ENCODE results near the gene TMEM50B. TPM values are rescaled to one million over a fixed set of nuclear protein-coding genes. Genes with fewer than 3 reads are reported as not detected.
A peak's percentile ranks its signal among the peaks of the same experiment; 100 is the strongest.

TMEM50B gene
- total and polyA plus RNA-seq, 2 experiments from 2014 or later: 25.1 to 26.1 TPM

DNA sequence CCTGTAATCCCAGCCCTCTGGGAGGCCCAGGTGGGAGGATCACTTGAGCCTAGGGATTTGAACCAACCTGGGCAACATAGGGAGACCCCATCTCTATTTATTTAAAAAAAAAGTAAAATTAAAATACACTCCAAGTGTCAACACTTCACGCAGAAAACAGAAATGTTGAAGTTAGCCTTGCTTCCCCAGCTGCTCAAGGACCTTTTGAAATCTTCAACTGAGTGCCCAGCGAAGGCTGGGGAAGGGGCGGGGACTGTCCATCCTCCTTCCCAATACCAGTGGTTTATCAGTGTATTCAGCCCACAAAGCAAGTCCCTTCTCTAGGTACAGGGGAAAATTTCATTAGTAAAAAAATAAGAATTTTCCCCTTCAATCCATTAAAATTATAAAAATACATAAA is 14.0 kb upstream of the TMEM50B start (continued):
- TF ChIP-seq, protein P1, sequence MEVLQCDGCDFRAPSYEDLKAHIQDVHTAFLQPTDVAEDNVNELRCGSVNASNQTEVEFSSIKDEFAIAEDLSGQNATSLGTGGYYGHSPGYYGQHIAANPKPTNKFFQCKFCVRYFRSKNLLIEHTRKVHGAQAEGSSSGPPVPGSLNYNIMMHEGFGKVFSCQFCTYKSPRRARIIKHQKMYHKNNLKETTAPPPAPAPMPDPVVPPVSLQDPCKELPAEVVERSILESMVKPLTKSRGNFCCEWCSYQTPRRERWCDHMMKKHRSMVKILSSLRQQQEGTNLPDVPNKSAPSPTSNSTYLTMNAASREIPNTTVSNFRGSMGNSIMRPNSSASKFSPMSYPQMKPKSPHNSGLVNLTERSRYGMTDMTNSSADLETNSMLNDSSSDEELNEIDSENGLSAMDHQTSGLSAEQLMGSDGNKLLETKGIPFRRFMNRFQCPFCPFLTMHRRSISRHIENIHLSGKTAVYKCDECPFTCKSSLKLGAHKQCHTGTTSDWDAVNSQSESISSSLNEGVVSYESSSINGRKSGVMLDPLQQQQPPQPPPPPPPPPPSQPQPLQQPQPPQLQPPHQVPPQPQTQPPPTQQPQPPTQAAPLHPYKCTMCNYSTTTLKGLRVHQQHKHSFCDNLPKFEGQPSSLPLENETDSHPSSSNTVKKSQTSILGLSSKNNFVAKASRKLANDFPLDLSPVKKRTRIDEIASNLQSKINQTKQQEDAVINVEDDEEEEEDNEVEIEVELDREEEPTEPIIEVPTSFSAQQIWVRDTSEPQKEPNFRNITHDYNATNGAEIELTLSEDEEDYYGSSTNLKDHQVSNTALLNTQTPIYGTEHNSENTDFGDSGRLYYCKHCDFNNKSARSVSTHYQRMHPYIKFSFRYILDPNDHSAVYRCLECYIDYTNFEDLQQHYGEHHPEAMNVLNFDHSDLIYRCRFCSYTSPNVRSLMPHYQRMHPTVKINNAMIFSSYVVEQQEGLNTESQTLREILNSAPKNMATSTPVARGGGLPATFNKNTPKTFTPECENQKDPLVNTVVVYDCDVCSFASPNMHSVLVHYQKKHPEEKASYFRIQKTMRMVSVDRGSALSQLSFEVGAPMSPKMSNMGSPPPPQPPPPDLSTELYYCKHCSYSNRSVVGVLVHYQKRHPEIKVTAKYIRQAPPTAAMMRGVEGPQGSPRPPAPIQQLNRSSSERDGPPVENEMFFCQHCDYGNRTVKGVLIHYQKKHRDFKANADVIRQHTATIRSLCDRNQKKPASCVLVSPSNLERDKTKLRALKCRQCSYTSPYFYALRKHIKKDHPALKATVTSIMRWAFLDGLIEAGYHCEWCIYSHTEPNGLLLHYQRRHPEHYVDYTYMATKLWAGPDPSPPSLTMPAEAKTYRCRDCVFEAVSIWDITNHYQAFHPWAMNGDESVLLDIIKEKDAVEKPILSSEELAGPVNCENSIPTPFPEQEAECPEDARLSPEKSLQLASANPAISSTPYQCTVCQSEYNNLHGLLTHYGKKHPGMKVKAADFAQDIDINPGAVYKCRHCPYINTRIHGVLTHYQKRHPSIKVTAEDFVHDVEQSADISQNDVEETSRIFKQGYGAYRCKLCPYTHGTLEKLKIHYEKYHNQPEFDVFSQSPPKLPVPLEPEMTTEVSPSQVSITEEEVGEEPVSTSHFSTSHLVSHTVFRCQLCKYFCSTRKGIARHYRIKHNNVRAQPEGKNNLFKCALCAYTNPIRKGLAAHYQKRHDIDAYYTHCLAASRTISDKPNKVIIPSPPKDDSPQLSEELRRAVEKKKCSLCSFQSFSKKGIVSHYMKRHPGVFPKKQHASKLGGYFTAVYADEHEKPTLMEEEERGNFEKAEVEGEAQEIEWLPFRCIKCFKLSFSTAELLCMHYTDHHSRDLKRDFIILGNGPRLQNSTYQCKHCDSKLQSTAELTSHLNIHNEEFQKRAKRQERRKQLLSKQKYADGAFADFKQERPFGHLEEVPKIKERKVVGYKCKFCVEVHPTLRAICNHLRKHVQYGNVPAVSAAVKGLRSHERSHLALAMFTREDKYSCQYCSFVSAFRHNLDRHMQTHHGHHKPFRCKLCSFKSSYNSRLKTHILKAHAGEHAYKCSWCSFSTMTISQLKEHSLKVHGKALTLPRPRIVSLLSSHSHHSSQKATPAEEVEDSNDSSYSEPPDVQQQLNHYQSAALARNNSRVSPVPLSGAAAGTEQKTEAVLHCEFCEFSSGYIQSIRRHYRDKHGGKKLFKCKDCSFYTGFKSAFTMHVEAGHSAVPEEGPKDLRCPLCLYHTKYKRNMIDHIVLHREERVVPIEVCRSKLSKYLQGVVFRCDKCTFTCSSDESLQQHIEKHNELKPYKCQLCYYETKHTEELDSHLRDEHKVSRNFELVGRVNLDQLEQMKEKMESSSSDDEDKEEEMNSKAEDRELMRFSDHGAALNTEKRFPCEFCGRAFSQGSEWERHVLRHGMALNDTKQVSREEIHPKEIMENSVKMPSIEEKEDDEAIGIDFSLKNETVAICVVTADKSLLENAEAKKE (CRISPR knock-in tag; IDR thresholded peaks at IDR 0.05): no peak
- no peak for TF ChIP-seq ZNF114 (CRISPR knock-in tag; IDR thresholded peaks at IDR 0.05)

DNA sequence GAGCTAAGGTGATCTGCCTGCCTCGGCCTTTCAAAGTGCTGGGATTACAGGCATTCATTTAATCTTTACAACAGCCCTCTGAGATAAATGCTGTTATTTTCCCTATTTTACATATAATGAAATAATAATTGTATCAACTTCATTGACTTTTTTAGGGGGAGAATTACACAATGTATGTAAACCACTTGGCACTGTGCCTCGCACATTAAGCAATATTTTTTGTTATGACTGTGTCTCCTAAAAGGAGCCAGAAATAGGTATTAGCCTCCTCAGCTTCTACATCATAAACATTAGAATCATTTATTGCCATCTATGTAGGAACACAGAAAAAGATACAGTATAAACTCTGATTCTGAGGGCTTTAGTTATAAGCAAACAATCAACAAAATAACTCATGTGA is 12.8 kb upstream of the TMEM50B start:
- Histone ChIP-seq H3K27ac (ENCODE audit: low read depth) (no peak overlapping the region), H2AFZ (no peak overlapping the region), H3K4me1 (ENCODE audit: insufficient read depth) (peaks cover 5% of the 10 kb centered on the region), H3K9me2 (ENCODE audit: insufficient read depth) (no peaks in the 10 kb centered on the region), H3K36me3 (ENCODE audit: insufficient read depth) (no peaks in the 10 kb centered on the region), H3K79me2 (replicated peaks; ENCODE audit: insufficient read depth) (peaks cover 5% of the 10 kb centered on the region; the same call in 1 of the 2 replicates), H3K27me3 (ENCODE audit: insufficient read depth) (no peaks in the 10 kb centered on the region), H3F3A (replicated peaks; ENCODE audit: low read depth) (peaks cover 8% of the 10 kb centered on the region; the same call in 1 of the 2 replicates), H4K20me1 (replicated peaks; ENCODE audit: insufficient read depth) (no peaks in the 10 kb centered on the region), H3K4me3 (no peak overlapping the region), H3K4me2 (no peak overlapping the region)
- Mint-ChIP-seq H3K27ac (no peak overlapping the region), H3K27me3 (ENCODE audit: insufficient read depth, low read depth, poor library complexity) (peaks cover 11% of the 10 kb centered on the region), H3K4me3 (peak overlapping the region; percentile 86; the same call in 2 of the 3 replicates), H3K36me3 (ENCODE audit: low read depth) (peaks cover 10% of the 10 kb centered on the region; the same call in 1 of the 3 replicates), H3K9me3 (no peaks in the 10 kb centered on the region), H3K4me1 (peaks cover 17% of the 10 kb centered on the region)
- DNase-seq (ENCODE audit: low spot score): no peak
- ATAC-seq: no peak
- TF ChIP-seq, protein P2, sequence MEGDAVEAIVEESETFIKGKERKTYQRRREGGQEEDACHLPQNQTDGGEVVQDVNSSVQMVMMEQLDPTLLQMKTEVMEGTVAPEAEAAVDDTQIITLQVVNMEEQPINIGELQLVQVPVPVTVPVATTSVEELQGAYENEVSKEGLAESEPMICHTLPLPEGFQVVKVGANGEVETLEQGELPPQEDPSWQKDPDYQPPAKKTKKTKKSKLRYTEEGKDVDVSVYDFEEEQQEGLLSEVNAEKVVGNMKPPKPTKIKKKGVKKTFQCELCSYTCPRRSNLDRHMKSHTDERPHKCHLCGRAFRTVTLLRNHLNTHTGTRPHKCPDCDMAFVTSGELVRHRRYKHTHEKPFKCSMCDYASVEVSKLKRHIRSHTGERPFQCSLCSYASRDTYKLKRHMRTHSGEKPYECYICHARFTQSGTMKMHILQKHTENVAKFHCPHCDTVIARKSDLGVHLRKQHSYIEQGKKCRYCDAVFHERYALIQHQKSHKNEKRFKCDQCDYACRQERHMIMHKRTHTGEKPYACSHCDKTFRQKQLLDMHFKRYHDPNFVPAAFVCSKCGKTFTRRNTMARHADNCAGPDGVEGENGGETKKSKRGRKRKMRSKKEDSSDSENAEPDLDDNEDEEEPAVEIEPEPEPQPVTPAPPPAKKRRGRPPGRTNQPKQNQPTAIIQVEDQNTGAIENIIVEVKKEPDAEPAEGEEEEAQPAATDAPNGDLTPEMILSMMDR (conservative IDR thresholded peaks at IDR 0.05; ENCODE audit: low read depth in 2 of 2): no peak
- no peak for TF ChIP-seq EZH2phosphoT487 (IDR thresholded peaks at IDR 0.05; ENCODE audit: unreplicated experiment)
- TF ChIP-seq POLR2AphosphoS5 (IDR thresholded peaks at IDR 0.05; ENCODE audit: low read depth): no peak
- no peak for TF ChIP-seq ZNF331 (CRISPR knock-in tag; IDR thresholded peaks at IDR 0.05; ENCODE audit: low read depth)
- TF ChIP-seq EZH2 (IDR thresholded peaks at IDR 0.05; ENCODE audit: low read depth, unreplicated experiment): no peak
- no peak for TF ChIP-seq NANOG (IDR thresholded peaks at IDR 0.05; ENCODE audit: borderline replicate concordance)
- TF ChIP-seq, protein P3, sequence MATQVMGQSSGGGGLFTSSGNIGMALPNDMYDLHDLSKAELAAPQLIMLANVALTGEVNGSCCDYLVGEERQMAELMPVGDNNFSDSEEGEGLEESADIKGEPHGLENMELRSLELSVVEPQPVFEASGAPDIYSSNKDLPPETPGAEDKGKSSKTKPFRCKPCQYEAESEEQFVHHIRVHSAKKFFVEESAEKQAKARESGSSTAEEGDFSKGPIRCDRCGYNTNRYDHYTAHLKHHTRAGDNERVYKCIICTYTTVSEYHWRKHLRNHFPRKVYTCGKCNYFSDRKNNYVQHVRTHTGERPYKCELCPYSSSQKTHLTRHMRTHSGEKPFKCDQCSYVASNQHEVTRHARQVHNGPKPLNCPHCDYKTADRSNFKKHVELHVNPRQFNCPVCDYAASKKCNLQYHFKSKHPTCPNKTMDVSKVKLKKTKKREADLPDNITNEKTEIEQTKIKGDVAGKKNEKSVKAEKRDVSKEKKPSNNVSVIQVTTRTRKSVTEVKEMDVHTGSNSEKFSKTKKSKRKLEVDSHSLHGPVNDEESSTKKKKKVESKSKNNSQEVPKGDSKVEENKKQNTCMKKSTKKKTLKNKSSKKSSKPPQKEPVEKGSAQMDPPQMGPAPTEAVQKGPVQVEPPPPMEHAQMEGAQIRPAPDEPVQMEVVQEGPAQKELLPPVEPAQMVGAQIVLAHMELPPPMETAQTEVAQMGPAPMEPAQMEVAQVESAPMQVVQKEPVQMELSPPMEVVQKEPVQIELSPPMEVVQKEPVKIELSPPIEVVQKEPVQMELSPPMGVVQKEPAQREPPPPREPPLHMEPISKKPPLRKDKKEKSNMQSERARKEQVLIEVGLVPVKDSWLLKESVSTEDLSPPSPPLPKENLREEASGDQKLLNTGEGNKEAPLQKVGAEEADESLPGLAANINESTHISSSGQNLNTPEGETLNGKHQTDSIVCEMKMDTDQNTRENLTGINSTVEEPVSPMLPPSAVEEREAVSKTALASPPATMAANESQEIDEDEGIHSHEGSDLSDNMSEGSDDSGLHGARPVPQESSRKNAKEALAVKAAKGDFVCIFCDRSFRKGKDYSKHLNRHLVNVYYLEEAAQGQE (IDR thresholded peaks at IDR 0.05; ENCODE audit: unreplicated experiment): no peak
- TF ChIP-seq CREB1 (CRISPR knock-in tag; IDR thresholded peaks at IDR 0.05; ENCODE audit: low read depth): no peak
- no peak for TF ChIP-seq ZNF114 (CRISPR knock-in tag; IDR thresholded peaks at IDR 0.05)
- TF ChIP-seq, protein P4, sequence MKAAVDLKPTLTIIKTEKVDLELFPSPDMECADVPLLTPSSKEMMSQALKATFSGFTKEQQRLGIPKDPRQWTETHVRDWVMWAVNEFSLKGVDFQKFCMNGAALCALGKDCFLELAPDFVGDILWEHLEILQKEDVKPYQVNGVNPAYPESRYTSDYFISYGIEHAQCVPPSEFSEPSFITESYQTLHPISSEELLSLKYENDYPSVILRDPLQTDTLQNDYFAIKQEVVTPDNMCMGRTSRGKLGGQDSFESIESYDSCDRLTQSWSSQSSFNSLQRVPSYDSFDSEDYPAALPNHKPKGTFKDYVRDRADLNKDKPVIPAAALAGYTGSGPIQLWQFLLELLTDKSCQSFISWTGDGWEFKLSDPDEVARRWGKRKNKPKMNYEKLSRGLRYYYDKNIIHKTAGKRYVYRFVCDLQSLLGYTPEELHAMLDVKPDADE (IDR thresholded peaks at IDR 0.05): no peak
- no peak for TF ChIP-seq JUNB (IDR thresholded peaks at IDR 0.05; ENCODE audit: unreplicated experiment)

Measured in GM23338 (cell line).